D721Med (cell line): ENCODE measurements around the gene CD84.
"Not testable (repeated sequence)": the region's sequence is repeated elsewhere in the genome, so short reads cannot be mapped to it uniquely, and the experiment has no call there.

Experiments
- DNase-seq: peaks from one replicate; pipeline ENCODE4 v3.0.0; 2011; ENCODE audit warnings: low spot score; ENCODE audit not compliant: insufficient read length
- FAIRE-seq: peaks from 2 replicates; lab custom pipeline; 2011; peaks lifted over from hg19 to GRCh38; lab: Jason Lieb, UNC
- TF ChIP-seq, protein P1 (sequence below): IDR thresholded peaks from 2 replicates; pipeline ENCODE4 v1.5.1; 2012; ENCODE audit warnings: mild to moderate bottlenecking, control low read depth; ENCODE audit not compliant: insufficient read depth; ENCODE audit errors: missing control alignments

Gene CD84

DNA sequence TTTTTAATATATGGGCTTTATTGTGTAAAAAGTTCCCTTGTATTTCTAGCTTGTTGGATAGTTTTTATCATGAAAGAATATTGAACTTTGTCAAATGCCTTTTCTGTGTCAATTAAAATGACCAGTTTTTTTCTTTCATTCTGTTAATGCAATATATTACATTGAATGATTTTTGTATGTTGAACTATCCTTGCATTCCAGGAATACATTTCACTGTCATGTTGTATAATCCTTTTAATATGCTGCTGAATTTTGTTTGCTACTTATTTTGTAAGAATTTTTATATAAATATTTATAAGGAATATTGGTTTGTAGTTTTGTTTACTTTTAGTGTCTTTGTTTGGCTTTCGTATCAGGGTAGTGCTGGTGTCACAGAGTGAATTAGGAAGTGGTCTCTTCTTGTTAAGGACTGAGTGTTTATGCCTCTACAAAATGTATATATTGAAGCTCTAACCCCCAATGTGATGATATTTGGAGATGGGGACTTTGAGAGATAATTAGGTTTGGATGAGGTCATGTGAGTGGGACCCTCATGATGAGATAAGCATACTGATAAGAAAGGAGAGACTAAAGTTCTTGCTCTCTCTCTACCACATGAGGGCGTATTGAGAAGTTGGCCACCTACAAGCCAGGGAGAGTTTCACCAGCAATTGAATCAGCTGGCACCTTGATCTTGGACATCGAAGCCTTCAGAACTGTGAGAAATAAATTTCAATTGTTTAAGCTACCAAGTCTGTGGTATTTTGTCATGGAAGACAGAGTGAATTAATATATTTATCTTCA, 44.3 kb downstream of the CD84 start:
- DNase-seq: no peak
- FAIRE-seq: no peak
- TF ChIP-seq, protein P1, sequence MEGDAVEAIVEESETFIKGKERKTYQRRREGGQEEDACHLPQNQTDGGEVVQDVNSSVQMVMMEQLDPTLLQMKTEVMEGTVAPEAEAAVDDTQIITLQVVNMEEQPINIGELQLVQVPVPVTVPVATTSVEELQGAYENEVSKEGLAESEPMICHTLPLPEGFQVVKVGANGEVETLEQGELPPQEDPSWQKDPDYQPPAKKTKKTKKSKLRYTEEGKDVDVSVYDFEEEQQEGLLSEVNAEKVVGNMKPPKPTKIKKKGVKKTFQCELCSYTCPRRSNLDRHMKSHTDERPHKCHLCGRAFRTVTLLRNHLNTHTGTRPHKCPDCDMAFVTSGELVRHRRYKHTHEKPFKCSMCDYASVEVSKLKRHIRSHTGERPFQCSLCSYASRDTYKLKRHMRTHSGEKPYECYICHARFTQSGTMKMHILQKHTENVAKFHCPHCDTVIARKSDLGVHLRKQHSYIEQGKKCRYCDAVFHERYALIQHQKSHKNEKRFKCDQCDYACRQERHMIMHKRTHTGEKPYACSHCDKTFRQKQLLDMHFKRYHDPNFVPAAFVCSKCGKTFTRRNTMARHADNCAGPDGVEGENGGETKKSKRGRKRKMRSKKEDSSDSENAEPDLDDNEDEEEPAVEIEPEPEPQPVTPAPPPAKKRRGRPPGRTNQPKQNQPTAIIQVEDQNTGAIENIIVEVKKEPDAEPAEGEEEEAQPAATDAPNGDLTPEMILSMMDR: no peak

DNA sequence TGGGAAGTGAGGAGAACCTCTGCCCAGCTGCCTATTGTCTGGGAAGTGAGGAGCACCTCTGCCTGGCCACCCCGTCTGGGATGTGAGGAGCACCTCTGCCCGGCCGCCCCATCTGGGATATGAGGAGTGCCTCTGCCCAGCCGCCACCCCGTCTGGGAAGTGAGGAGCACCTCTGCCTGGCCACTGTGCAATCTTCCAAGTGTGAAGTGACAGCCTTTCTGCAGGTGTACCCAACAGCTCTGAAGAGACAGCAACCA, 46.8 kb downstream of the CD84 start:
- FAIRE-seq, DNase-seq: not testable (repeated sequence)

DNA sequence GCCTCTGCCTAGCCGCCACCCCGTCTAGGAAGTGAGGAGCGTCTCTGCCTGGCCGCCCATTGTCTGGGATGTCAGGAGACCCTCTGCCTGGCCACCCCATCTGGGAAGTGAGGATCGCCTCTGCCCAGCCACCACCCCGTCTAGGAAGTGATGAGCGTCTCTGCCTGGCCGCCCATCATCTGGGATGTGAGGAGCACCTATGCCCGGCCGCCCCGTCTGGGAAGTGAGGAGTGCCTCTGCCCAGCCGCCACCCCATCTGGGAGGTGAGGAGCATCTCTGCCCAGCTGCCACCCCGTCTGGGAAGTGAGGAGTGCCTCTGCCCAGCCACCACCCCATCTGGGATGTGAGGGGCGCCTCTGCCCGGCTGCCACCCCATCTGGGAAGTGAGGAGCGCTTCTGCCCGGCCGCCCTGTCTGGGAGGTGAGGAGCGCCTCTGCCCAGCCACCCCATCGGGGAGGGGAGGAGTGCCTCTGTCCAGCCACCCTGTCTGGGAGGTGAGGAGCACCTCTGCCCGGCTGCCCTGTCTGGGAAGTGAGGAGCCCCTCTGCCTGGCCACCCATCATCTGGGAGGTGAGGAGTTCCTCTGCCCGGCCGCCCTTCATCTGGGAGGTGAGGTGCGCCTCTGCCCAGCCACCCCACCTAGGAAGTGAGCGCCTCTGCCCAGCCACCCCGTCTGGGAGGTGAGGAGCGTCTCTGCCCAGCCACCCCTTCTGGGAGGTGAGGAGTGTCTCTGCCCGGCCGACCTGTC, 47.3 kb downstream of the CD84 start:
- DNase-seq, FAIRE-seq: not testable (repeated sequence)

DNA sequence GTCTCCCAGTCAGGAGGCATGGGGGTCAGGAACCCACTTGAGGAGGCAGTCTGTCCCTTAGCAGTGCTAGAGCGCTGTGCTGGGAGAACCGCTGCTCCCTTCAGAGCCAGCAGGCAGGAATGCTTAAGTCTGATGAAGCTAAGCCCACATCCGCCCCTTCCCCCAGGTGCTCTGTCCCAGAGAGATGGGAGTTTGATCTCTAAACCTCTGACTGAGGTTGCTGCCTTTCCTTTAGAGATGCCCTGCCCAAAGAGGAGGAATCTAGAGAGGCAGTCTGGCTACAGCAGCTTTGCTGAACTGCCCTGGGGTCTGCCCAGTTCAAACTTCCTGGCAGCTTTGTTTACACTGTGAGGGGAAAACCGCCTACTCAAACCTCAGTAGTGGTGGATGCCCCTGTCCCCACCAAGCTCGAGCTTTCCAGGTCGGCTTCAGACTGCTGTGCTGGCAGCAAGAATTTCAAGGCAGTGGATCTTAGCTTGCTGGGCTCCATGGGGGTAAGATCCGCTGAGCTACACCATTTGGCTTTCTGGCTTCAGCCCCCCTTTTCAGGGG, 49.8 kb downstream of the CD84 start:
- FAIRE-seq, DNase-seq: not testable (repeated sequence)

DNA sequence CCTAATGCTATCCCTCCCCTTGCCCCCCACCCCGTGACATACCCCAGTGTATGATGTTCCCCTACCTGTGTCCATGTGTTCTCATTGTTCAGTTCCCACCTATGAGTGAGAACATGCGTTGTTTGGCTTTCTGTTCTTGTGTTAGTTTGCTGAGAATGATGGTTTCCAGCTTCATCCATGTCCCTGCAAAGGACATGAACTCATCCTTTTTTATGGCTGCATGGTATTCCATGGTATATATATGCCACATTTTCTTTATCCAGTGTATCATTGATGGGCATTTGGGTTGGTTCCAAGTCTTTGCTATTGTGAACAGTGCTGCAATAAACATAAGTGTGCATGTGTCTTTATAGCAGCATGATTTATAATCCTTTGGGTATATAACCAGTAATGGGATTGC, 55.5 kb downstream of the CD84 start:
- FAIRE-seq, DNase-seq: not testable (repeated sequence)

DNA sequence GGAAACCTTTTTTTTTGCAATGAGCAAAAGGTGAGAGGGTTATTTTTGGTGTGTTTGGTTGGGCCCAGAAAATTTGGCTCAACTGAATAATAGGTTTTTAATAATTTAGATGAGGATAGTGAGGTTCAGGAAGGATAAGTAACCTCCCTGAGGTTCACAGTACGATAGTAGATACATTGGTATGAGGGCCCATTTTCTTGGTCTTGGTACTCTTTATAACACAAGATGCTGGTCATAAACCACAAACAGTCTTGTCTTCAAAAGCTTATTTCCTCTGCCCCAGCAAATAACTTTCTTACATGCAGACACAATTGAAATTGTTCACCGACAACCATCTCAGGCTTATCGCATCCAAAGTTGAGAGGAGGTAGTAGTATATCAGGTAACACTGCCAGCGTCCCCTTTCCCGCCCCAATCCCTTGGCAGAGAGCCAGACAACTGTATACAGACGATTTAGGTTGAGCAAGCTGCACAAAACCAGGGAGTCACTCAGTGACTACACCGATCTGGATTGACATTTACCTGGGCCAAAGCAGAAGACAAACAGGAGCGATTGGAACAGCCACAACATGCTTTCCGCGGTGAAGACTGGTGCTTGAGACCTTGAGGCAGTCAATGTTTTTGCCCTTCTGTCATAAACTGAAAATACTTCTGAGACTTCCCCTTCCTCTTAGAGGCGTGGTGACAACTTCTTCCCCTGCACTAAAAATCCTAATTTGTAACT, 56.5 kb downstream of the CD84 start, which contains the start of gene SLAMF6:
SLAMF6 (minus strand) TSS at position 634 of the 724 bp plus-strand sequence; CDS start at position 571, 63 bp downstream.
- DNase-seq: no peak
- no peak for FAIRE-seq
- TF ChIP-seq, protein P1: no peak

DNA sequence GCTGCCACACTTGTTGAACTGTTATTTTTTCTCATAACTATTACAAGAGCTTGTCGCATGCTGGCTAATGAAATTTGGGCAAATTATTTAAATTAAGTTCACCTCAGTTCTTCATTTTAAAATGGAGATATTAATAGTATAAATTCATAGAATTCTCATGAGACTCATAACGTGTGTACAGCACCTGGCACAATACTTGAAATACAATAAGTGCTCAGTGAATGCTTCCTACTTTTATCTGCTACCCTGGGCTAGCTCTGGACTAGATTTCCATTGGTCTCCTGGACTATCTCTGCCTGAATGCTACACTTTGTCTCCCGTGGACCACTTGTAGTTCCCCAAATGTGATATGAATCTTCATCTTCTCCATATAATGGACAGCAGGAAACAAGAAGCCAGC, 57.2 kb downstream of the CD84 start:
- TF ChIP-seq, protein P1: no peak
- DNase-seq (no peak), FAIRE-seq (no peak)

DNA sequence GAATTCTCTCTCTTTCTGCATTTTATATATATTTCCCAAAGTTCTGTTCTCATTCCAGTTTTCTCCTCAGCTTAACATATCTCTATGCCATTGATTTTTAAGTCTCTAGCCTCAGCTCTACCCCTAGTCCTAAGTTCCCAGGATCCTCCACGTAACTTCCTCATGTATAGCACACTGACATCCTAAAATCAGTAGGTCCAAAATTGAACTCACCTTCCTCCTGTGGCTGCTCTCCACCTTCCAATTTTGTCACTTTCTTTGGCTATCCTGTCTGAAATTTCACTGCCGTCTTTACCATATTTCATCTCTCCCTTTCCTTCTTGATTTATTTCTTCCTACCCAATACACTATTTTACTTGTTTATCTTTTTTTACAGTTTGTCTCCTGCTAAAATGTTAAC, 57.7 kb downstream of the CD84 start:
- DNase-seq: no peak
- TF ChIP-seq, protein P1: no peak
- no peak for FAIRE-seq

DNA sequence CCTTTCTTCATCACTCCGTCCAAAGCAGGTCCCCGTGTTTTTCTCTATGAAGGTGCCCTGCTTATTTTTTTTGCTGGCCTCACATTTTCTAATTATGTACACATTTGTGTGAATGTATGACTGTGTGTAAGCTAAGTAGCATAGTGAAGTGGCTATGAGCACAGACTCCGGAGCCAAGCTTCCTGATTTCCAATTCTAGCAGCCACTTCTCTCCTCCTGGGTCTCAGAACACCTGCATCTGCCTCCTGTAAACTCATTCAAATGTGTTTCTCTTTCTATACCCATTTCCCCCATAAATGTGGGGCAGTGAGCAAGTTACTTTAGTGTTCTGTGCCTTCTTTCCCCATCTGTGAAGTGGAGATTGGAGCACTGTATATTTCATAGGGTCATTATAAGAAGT, 58.3 kb downstream of the CD84 start:
- no peak for FAIRE-seq
- TF ChIP-seq, protein P1: no peak

More for the DNA sequence above, 58.3 kb downstream of the CD84 start:
- DNase-seq: no peak
